HUES6 (cell line): ENCODE results near the gene KRT33A.
A peak's percentile ranks its signal among the peaks of the same experiment; 100 is the strongest.

ENCODE experiments used
- H3K27ac ChIP-seq: 2 replicates; pipeline ENCODE4 v1.7.0; 2013; ENCODE audit warnings: low read depth, mild to moderate bottlenecking, low read length, inconsistent platforms
- H3K27me3 ChIP-seq: 2 replicates; pipeline ENCODE4 v1.6.1; 2013; ENCODE audit warnings: low read length; ENCODE audit not compliant: control insufficient read depth, insufficient read depth
- H3K36me3 ChIP-seq: 2 replicates; pipeline ENCODE4 v1.6.1; 2013; ENCODE audit warnings: low read length; ENCODE audit not compliant: control insufficient read depth, insufficient read depth
- H3K4me1 ChIP-seq: 2 replicates; pipeline ENCODE4 v1.6.1; 2013; ENCODE audit warnings: low read length; ENCODE audit not compliant: control insufficient read depth, insufficient read depth
- H3K4me3 ChIP-seq: 2 replicates; pipeline ENCODE4 v1.5.1; 2013; ENCODE audit warnings: low read depth, low read length
- H3K9ac ChIP-seq: one replicate; pipeline ENCODE4 v1.6.1; 2013; ENCODE audit warnings: mild to moderate bottlenecking, low read length
- H3K9me3 ChIP-seq: 2 replicates; pipeline ENCODE4 v1.6.1; 2013; ENCODE audit warnings: low read depth, low read length; ENCODE audit not compliant: control insufficient read depth, insufficient read depth

The KRT33A gene

GRCh38 chr17:41315204-41315794 lies 35.3 kb downstream of the KRT33A start, which contains the start of gene KRTAP17-1:
Gene KRTAP17-1, minus strand, starts transcription at chr17:41315710. Its CDS starts 60 bp downstream, at chr17:41315650.
- no peak within 1 kb of the TSS for H3K9ac ChIP-seq
- peaks cover 4% of the 10 kb centered on the region; the same call in 1 of the 2 replicates for H3K9me3 ChIP-seq
- H3K4me3 ChIP-seq = no peak within 1 kb of the TSS
- H3K27me3 ChIP-seq = no peaks in the 10 kb centered on the region
- H3K36me3 ChIP-seq = no peaks in the 10 kb centered on the region
- H3K27ac ChIP-seq = no peak within 1 kb of the TSS
- H3K4me1 ChIP-seq = no peaks in the 10 kb centered on the region

DNA sequence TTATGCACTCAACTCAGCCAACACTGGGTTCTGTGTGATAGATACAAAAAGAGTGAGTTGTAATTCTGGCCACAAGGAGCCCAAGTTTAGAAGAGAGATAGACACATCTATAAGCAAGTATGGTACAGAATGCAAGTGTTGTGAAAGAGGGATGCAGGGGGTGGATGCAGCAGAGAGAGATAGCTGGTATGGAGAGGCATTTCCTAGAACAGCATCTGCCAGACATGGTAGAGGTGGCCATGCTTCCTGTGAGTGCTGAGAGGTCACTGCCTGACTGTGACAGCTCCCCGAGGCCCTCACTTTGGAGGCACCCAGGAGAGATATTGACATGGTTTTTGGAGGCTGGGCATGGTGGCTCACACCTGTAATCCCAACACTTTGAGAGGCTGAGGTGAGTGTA lies 39.5 kb downstream of the KRT33A start:
- Histone ChIP-seq H3K27ac (no peak overlapping the region), H3K9me3 (no peaks in the 10 kb centered on the region), H3K36me3 (no peaks in the 10 kb centered on the region), H3K4me1 (no peaks in the 10 kb centered on the region), H3K9ac (no peak overlapping the region), H3K27me3 (peaks cover 3% of the 10 kb centered on the region; the same call in 1 of the 2 replicates), H3K4me3 (no peak overlapping the region)

DNA sequence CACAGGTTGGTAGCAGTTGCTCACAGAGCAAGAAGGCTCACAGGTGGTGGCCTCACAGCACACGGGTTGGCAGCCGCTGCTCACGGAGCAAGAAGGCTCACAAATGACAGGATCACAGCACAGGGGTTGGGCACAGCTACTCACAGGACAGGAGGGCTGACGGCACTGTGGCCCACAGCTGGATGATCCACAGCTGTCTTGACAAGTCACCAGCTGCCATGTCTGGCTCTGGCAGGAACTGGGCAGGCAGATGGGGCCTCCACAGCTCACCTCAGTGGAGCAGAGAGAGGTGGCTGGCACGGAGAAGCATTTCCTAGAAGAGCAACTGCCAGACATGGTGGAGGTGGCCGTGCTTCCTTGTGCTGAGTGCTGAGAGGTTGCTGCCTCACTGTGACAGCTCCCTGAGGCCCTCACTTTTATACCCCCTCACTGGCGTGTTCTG lies 41.7 kb downstream of the KRT33A start, which contains the start of gene KRTAP16-1:
Gene KRTAP16-1 (minus strand): TSS at position 392 of the 442 bp plus-strand sequence. CDS start 56 bp downstream, at position 336.
- no peaks in the 10 kb centered on the region for H3K9me3 ChIP-seq
- peaks cover 3% of the 10 kb centered on the region; the same call in 1 of the 2 replicates for H3K27me3 ChIP-seq
- no peak within 1 kb of the TSS for H3K4me3 ChIP-seq
- no peaks in the 10 kb centered on the region for H3K36me3 ChIP-seq
- H3K27ac ChIP-seq = no peak within 1 kb of the TSS
- H3K9ac ChIP-seq = no peak within 1 kb of the TSS
- H3K4me1 ChIP-seq = no peaks in the 10 kb centered on the region

DNA sequence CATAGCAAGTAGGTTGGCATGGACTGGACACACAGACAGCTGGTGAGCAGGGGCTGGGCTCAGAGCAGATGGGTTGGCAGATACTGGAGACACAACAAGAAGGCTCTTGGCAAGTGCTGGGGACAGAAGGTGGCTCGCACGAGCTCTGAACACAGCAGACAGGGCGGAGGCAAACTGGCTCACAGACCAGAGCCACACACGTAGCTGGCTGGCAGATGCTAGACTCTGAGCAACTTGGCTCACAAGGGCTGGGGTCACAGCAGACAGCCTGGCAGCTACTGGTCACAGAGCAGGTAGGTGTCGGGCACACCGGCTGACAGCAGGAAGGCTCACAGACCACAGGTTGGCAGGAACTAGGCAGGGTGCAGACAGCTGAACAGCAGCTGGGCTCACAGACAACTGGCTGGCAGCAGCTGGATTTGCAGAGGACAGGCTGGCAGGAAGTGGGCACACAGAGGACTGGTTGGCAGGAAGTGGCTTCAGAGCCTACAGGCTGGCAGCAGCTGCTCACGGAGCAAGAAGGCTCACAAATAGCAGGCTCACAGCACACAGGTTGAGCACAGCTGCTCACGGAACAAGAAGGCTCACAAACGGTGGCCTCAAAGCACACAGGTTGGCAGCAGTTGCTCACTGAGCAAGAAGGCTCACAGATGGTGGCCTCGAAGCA lies 42.2 kb downstream of the KRT33A start:
- Histone ChIP-seq H3K4me3 (no peak overlapping the region), H3K27ac (no peak overlapping the region), H3K36me3 (no peaks in the 10 kb centered on the region), H3K9me3 (no peaks in the 10 kb centered on the region), H3K4me1 (no peaks in the 10 kb centered on the region), H3K9ac (no peak overlapping the region), H3K27me3 (peaks cover 3% of the 10 kb centered on the region; the same call in 1 of the 2 replicates)

DNA sequence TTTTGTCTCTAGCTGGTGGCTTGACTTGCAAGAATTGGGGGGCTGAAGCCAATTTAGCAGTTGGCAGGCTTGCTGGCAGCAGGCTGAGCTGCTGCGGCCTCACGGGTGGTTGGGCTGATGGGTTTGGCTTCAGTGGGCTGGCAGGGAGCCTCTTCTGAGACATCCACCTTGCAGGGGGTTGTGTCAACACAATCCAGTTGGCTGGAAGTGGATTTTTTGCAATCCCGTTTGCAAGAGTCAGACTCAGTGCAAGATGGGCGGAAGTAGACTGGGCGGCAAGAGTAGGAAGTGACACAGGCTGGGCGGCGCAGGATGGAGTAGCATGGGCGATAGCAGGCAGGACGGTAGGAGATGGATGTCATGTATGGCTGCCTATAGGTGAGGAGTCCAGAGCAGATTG lies 43.0 kb downstream of the KRT33A start:
- Histone ChIP-seq H3K9me3 (no peaks in the 10 kb centered on the region), H3K9ac (no peak overlapping the region), H3K4me1 (no peaks in the 10 kb centered on the region), H3K36me3 (no peaks in the 10 kb centered on the region), H3K27ac (no peak overlapping the region), H3K27me3 (peaks cover 3% of the 10 kb centered on the region; the same call in 1 of the 2 replicates), H3K4me3 (no peak overlapping the region)

GRCh38 chr17:41304091-41304490 lies 46.5 kb downstream of the KRT33A start:
- Histone ChIP-seq H3K27ac (no peak overlapping the region), H3K36me3 (no peaks in the 10 kb centered on the region), H3K27me3 (peaks cover 2% of the 10 kb centered on the region; the same call in 1 of the 2 replicates), H3K4me3 (no peak overlapping the region), H3K9ac (no peak overlapping the region), H3K4me1 (no peaks in the 10 kb centered on the region), H3K9me3 (no peaks in the 10 kb centered on the region)

DNA sequence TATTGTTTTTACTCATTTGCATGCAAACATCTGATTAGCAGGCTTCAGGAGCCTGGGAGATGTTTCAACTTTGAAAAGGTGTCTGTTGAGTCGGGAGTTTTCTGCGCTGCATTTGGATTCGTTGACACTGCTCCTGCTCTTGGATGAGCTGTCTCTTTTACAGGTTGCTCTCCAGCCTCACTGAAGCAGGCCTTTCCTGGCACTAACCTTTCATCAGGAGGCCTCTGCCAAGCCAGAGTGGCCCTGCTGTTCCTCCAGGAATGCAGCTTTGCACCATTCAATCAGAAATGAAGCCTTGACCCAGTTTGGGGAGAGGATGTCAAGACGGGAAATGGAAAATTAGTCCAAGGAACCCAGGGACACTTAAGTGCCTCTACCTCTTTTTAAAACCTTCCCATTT lies 47.6 kb downstream of the KRT33A start:
- no peak overlapping the region for H3K27ac ChIP-seq
- H3K4me3 ChIP-seq = no peak overlapping the region
- H3K27me3 ChIP-seq = no peaks in the 10 kb centered on the region

DNA sequence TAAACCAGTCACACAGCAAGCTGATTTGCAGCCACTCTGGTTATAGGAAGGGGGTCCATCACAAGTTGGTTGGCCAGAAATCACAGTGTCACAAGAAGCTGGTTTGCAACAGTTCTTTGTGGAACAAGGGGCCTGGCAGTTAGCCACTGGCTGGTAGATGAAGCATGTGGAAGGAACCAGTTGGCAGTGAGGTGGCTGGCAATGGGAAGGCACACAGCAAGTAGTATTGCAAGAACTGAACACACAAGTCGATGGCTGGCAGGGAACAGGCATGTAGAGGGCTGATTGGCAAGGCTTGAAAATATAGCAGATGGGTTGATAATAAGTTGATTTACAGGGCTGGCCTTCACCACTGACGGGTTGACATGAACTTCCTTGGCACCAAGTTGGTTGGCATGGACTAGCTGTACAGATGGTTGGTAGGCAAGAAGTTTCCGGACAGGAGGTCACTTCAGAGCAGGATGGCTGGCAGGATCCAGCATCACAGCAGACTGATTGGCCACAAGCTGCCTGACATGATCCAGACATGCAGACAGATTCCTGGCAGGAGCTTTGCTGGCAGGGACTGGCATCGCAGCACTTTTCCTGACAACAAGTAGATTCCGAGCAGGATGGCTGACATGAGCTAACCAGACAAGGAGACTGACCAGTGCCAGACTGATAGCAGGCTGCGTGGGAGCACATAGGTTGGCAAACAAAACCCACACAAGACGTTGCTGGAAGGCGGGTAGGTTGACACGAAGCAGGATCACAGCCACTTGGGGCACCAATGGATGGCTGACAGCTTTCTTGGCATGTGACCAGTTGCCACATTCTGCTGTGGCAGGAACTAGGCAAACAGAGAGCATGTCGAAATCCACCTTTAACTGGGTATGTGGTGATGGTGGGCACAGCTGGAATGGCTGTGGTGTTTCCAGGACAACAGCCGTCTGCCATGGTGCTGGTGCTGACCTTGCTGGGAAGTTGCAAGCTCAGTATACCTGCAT lies 48.4 kb downstream of the KRT33A start, which contains the start of gene KRTAP29-1:
Gene KRTAP29-1 (minus strand): TSS at position 936 of the 986 bp plus-strand sequence. CDS start 0 bp downstream, at position 936.
- Histone ChIP-seq H3K4me3 (no peak within 1 kb of the TSS), H3K36me3 (no peaks in the 10 kb centered on the region), H3K27ac (no peak within 1 kb of the TSS), H3K9ac (no peak within 1 kb of the TSS), H3K4me1 (no peaks in the 10 kb centered on the region), H3K27me3 (no peaks in the 10 kb centered on the region), H3K9me3 (no peaks in the 10 kb centered on the region)

More for the DNA sequence above, 47.6 kb downstream of the KRT33A start:
- no peak overlapping the region for H3K9ac ChIP-seq
- no peaks in the 10 kb centered on the region for H3K36me3 ChIP-seq
- no peaks in the 10 kb centered on the region for H3K9me3 ChIP-seq
- no peaks in the 10 kb centered on the region for H3K4me1 ChIP-seq

GRCh38 chr17:41301204-41301790 lies 49.3 kb downstream of the KRT33A start:
- Histone ChIP-seq H3K27ac (no peak overlapping the region), H3K27me3 (no peaks in the 10 kb centered on the region), H3K4me3 (no peak overlapping the region), H3K36me3 (no peaks in the 10 kb centered on the region), H3K9ac (no peak overlapping the region), H3K9me3 (no peaks in the 10 kb centered on the region), H3K4me1 (no peaks in the 10 kb centered on the region)

GRCh38 chr17:41298458-41299135 lies 52.0 kb downstream of the KRT33A start:
- no peaks in the 10 kb centered on the region for H3K27me3 ChIP-seq
- no peaks in the 10 kb centered on the region for H3K9me3 ChIP-seq
- no peaks in the 10 kb centered on the region for H3K4me1 ChIP-seq
- no peak overlapping the region for H3K27ac ChIP-seq
- no peaks in the 10 kb centered on the region for H3K36me3 ChIP-seq
- H3K4me3 ChIP-seq = peak overlapping the region; percentile 28; the same call in 1 of the 2 replicates
- H3K9ac ChIP-seq = no peak overlapping the region
